Measurements from ENCODE around the gene ZFYVE28.

- no peak for TF ChIP-seq RFX5 (IDR thresholded peaks at IDR 0.05; ENCODE audit: low read depth, low read length)
- TF ChIP-seq, protein P1, sequence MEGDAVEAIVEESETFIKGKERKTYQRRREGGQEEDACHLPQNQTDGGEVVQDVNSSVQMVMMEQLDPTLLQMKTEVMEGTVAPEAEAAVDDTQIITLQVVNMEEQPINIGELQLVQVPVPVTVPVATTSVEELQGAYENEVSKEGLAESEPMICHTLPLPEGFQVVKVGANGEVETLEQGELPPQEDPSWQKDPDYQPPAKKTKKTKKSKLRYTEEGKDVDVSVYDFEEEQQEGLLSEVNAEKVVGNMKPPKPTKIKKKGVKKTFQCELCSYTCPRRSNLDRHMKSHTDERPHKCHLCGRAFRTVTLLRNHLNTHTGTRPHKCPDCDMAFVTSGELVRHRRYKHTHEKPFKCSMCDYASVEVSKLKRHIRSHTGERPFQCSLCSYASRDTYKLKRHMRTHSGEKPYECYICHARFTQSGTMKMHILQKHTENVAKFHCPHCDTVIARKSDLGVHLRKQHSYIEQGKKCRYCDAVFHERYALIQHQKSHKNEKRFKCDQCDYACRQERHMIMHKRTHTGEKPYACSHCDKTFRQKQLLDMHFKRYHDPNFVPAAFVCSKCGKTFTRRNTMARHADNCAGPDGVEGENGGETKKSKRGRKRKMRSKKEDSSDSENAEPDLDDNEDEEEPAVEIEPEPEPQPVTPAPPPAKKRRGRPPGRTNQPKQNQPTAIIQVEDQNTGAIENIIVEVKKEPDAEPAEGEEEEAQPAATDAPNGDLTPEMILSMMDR (IDR thresholded peaks at IDR 0.05 in 2 of 3, conservative IDR thresholded peaks at IDR 0.05 in 1 of 3; ENCODE audit: control insufficient read depth in 2 of 3, extremely low read depth in 1 of 3, insufficient read depth in 1 of 3, low read depth in 3 of 3, low read length in 3 of 3): no peak
- TF ChIP-seq MXI1 (IDR thresholded peaks at IDR 0.05; ENCODE audit: low read depth, low read length): no peak
- TF ChIP-seq TCF3 (IDR thresholded peaks at IDR 0.05; ENCODE audit: borderline replicate concordance, insufficient read depth, low read depth, low read length): no peak
- no peak for TF ChIP-seq SMAD5 (IDR thresholded peaks at IDR 0.05; ENCODE audit: low read depth)
- TF ChIP-seq CBX3 (IDR thresholded peaks at IDR 0.05; ENCODE audit: borderline replicate concordance, low read depth): no peak
- TF ChIP-seq RCOR1 (conservative IDR thresholded peaks at IDR 0.05; ENCODE audit: low read depth, low read length): no peak
- TF ChIP-seq CREM (IDR thresholded peaks at IDR 0.05; ENCODE audit: low read depth): no peak
These were observed 32.1 kb upstream of the ZFYVE28 start for GRCh38 chr4:2450394-2451035.

All from GM12878 (cell line).